IPS-NIHi11 (cell line): ENCODE results near the gene AEN.

Source experiments
- DNase-seq: peaks from one replicate; pipeline ENCODE4 v3.0.0; 2012; ENCODE audit warnings: mixed read lengths, low spot score

The AEN gene

GRCh38 chr15:88620995-88621772, at the start of gene AEN:
TSS of gene AEN (plus strand) at chr15:88621340. CDS start at chr15:88626210, 4,870 bp downstream.
- peak; percentile 98 for DNase-seq

- DNase-seq: no peak
Observed at GRCh38 chr15:88571852-88572259, 49.3 kb upstream of the AEN start.

GRCh38 chr15:88574077-88574476, 47.1 kb upstream of the AEN start:
- no peak for DNase-seq

- DNase-seq: peak; percentile 36
Observed at GRCh38 chr15:88574655-88575054, 46.5 kb upstream of the AEN start.

- DNase-seq: no peak
Observed at GRCh38 chr15:88579322-88579721, 41.8 kb upstream of the AEN start.

- no peak for DNase-seq
Observed at GRCh38 chr15:88580532-88580931, 40.6 kb upstream of the AEN start.

GRCh38 chr15:88586401-88587162, 34.6 kb upstream of the AEN start:
- DNase-seq: no peak

- no peak for DNase-seq
Observed at GRCh38 chr15:88590759-88591158, 30.4 kb upstream of the AEN start.

- DNase-seq: no peak
Observed at GRCh38 chr15:88591384-88591783, 29.8 kb upstream of the AEN start.

GRCh38 chr15:88603885-88604284, 17.3 kb upstream of the AEN start:
- DNase-seq: no peak

- DNase-seq: no peak
Observed at GRCh38 chr15:88604381-88605188, 16.6 kb upstream of the AEN start.

GRCh38 chr15:88605189-88606069, 15.7 kb upstream of the AEN start:
- peak; percentile 73 for DNase-seq

- DNase-seq: no peak
Observed at GRCh38 chr15:88606070-88606794, 14.9 kb upstream of the AEN start.

GRCh38 chr15:88607951-88608350, 13.2 kb upstream of the AEN start:
- no peak for DNase-seq

- no peak for DNase-seq
Observed at GRCh38 chr15:88608607-88609181, 12.4 kb upstream of the AEN start.

- DNase-seq: no peak
Observed at GRCh38 chr15:88609344-88610090, 11.6 kb upstream of the AEN start.

- DNase-seq: no peak
Observed at GRCh38 chr15:88610701-88611231, 10.4 kb upstream of the AEN start.

- DNase-seq: no peak
Observed at GRCh38 chr15:88612186-88612796, 8.8 kb upstream of the AEN start.
